Adrenal gland (tissue), 12 donors: ENCODE results near the gene THRAP3. TPM values are rescaled to one million over a fixed set of nuclear protein-coding genes. Genes with fewer than 3 reads are reported as not detected.

Experiments
- DNase-seq, 7 donors: peaks; one replicate each; pipeline ENCODE4 v3.0.0-alpha.2; 2019 to 2020
- H3K27ac ChIP-seq, 5 donors: fragments of 200-600 bp; sonication (generic) in 4 of 5; 1 replicate in 3 of 5; 2 replicates in 2 of 5; pipeline versions ENCODE4 v1.5.1 to v1.8.0; 2016 to 2020; ENCODE audit warnings: mild to moderate bottlenecking in 1 of 5
- H3K27me3 ChIP-seq: fragments of 200-600 bp; 2 replicates; pipeline ENCODE4 v1.8.0; 2021
- H3K36me3 ChIP-seq, 2 donors: fragments of 200-600 bp; replicated peaks in 1 of 2; 1 replicate in 1 of 2; 2 replicates in 1 of 2; pipeline versions ENCODE4 v1.5.1 to v1.8.0; 2018 to 2022
- H3K4me1 ChIP-seq, 2 donors: fragments of 200-600 bp; replicated peaks in 1 of 2; 1 replicate in 1 of 2; 2 replicates in 1 of 2; pipeline versions ENCODE4 v1.5.1 to v1.8.0; 2018 to 2021
- H3K4me3 ChIP-seq, 4 donors: fragments of 200-600 bp; sonication (generic) in 3 of 4; one replicate each; pipeline ENCODE4 v1.5.1; 2016 to 2018
- H3K9me3 ChIP-seq, 3 donors: fragments of 200-600 bp; sonication (generic) in 1 of 3; replicated peaks in 1 of 3; 1 replicate in 2 of 3; 2 replicates in 1 of 3; pipeline versions ENCODE4 v1.5.1 to v1.8.0; 2016 to 2021
- CTCF ChIP-seq, 6 experiments: fragments of 450-650 bp in 4 of 6; fragments of 200-600 bp in 2 of 6; sonication (generic) in 1 of 6; IDR thresholded peaks; 1 replicate in 5 of 6; 2 replicates in 1 of 6; pipeline versions ENCODE4 v1.5.1 to v1.8.0; 2016 to 2021; ENCODE audit warnings: antibody characterized with exemption in 6 of 6, mild to moderate bottlenecking in 2 of 6, moderate library complexity in 1 of 6
- POLR2A ChIP-seq, 2 donors: fragments of 450-650 bp; IDR thresholded peaks; one replicate each; pipeline ENCODE4 v1.6.1; 2017; ENCODE audit warnings: antibody characterized with exemption in 2 of 2, mild to moderate bottlenecking in 2 of 2, moderate library complexity in 1 of 2
- WGBS, 4 donors: extraction: QIAGEN DNeasy Blood & Tissue Kit in 2 of 4; methylation state at CpG; one replicate each; pipeline versions ENCODE4 v1.1.5 to v1.1.7; 2013 to 2017; 5-methylcytosine and 5-hydroxymethylcytosine counted together
- intact Hi-C, 2 donors: fragments of 100-400 bp; cut with DNase I; formaldehyde crosslinking; loops; one replicate each; pipeline versions ENCODE4 v1.14.1 to v1.15.0; 2022 to 2023
- polyA plus RNA-seq, 3 donors: library from polyadenylated mRNA; stranded (reverse); fragments of 200-250 nt in 2 of 3; fragments of 350-450 nt in 1 of 3; fragmentation: Illumina TruSeq in 1 of 3; extraction: RNeasy Lipid Tissue Mini Kit (QIAGEN cat#74804) in 1 of 3; gene quantifications; one replicate each; pipeline ENCODE4 v1.2.3, GENCODE V29; 2013 to 2014
- total RNA-seq, 9 donors: library from RNA; depleted of rRNA in 4 of 9; stranded (reverse); fragments of >200 nt in 4 of 9; fragments of 120-200 nt in 1 of 9; fragmentation: NEBNext Ultra II Directional in 1 of 9; extraction: Animal tissue kit (Norgen Biotek cat#: 25700) in 1 of 9; gene quantifications; one replicate each; pipeline versions ENCODE4 v1.1.0 to v1.2.4, GENCODE V29; 2013 to 2023
- donor health status: healthy with polysubstance abuse.
- donor health status: Bipolar disorder and iron deficiency.
- donor health status: DM: yes; HTN: yes; CAD: no.
- donor health status: DM: no; HTN: no; CAD: no.
- donor health status: DM: no; HTN: no; CAD: no.
- donor health status: DM: yes; HTN: yes; CAD: no.

The THRAP3 gene
- total and polyA plus RNA-seq, 12 donors = 34.4 to 120 (median 83.2) TPM

DNA sequence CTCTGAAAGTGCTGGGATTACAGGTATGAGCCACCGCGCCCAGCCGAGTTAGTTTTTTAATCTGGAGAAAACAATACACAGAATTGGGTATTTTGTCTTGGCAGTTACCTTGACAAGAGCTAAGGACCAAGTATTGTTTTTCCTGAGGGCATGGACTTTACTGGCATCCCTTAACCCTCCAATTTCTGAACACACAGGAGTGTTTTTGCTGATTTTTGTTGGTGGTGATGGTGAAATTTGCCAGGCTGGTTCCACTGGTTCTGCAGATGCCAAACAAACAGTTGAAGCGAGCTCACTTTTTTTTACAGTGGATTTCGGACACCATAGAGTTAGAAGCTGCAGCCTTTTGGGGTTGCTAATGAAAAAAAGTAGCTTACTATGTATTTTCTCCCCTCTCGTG, 44.7 kb downstream of the THRAP3 start:
- Histone ChIP-seq H3K27me3 (no peaks in the 10 kb centered on the region), H3K4me3 (no peak overlapping the region), H3K4me1 (peaks cover 19 to 37% of the 10 kb centered on the region in 2 donors), H3K9me3 (no peaks in the 10 kb centered on the region), H3K27ac (no peak overlapping the region), H3K36me3 (peaks cover 0 to 9% of the 10 kb centered on the region in 2 donors)
- TF ChIP-seq POLR2A (IDR thresholded peaks at IDR 0.05) = no peak
- TF ChIP-seq CTCF (IDR thresholded peaks at IDR 0.05) = no peak
- no peak for DNase-seq
- WGBS, 4 donors = 89 to 94% (median 94%) methylated on average over 6 of the region's 6 CpGs
- intact Hi-C loops = no loop called here

GRCh38 chr1:36269408-36269838, 45.2 kb downstream of the THRAP3 start:
- Histone ChIP-seq H3K4me1 (peaks cover 19 to 37% of the 10 kb centered on the region in 2 donors), H3K27me3 (no peaks in the 10 kb centered on the region), H3K4me3 (no peak overlapping the region), H3K27ac (no peak overlapping the region), H3K36me3 (peaks cover 0 to 9% of the 10 kb centered on the region in 2 donors), H3K9me3 (no peaks in the 10 kb centered on the region)
- 60 to 84% (median 63%) methylated on average over 2 of the region's 2 CpGs for WGBS, 4 donors
- intact Hi-C loops = no loop called here
- DNase-seq = peak in 1 of 7 donors; percentile 43
- TF ChIP-seq POLR2A (IDR thresholded peaks at IDR 0.05) (no peak), CTCF (IDR thresholded peaks at IDR 0.05) (no peak)

DNA sequence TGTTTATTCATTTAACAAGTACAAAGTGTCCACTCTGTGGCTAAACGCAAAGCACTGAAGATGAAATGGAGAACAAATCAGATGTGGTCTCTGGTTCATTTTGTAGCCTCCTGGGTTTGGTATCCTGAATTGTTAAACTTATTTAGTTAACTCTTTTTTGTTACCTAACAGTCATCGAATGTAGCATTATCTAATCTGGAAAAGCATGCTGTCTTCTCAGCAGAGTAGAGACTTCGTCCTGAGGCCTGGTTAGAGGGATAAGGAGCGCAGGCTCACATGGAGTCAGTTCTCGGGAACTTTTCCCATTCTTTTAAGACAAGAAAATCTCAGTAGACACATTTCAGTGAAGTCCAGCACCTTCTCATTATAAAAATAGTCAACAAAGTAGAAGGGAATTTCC, 48.8 kb downstream of the THRAP3 start:
- Histone ChIP-seq H3K27ac (no peak overlapping the region), H3K9me3 (no peaks in the 10 kb centered on the region), H3K27me3 (no peaks in the 10 kb centered on the region), H3K36me3 (peaks cover 0 to 9% of the 10 kb centered on the region in 2 donors), H3K4me3 (no peak overlapping the region), H3K4me1 (peaks cover 14 to 24% of the 10 kb centered on the region in 2 donors)
- 82 to 89% (median 85%) methylated on average over 5 of the region's 5 CpGs for WGBS, 4 donors
- TF ChIP-seq CTCF (IDR thresholded peaks at IDR 0.05) (no peak), POLR2A (IDR thresholded peaks at IDR 0.05) (no peak)
- DNase-seq = no peak
- intact Hi-C loops = no loop called here

- peaks cover 14 to 26% of the 10 kb centered on the region in 2 donors for H3K4me1 ChIP-seq
Observed at GRCh38 chr1:36274201-36274600, 50.0 kb downstream of the THRAP3 start.

More at GRCh38 chr1:36274201-36274600, 50.0 kb downstream of the THRAP3 start:
- peaks cover 0 to 9% of the 10 kb centered on the region in 2 donors for H3K36me3 ChIP-seq
- no peak overlapping the region for H3K4me3 ChIP-seq
- TF ChIP-seq POLR2A (IDR thresholded peaks at IDR 0.05) (no peak), CTCF (IDR thresholded peaks at IDR 0.05) (no peak)
- 84 to 100% (median 92%) methylated on average over 1 of the region's 1 CpG for WGBS, 4 donors
- no peak for DNase-seq
- no peaks in the 10 kb centered on the region for H3K9me3 ChIP-seq
- no peaks in the 10 kb centered on the region for H3K27me3 ChIP-seq
- intact Hi-C loops = no loop called here
- no peak overlapping the region for H3K27ac ChIP-seq
